ENCODE measurements around the gene PPP1R12A.
"Not testable (repeated sequence)": the region's sequence is repeated elsewhere in the genome, so short reads cannot be mapped to it uniquely, and the experiment has no call there.

PPP1R12A gene

GRCh38 chr12:79897617-79898016 lies 37.3 kb downstream of the PPP1R12A start:
- in situ Hi-C loops (cut with MboI; ENCODE audit: low sequenced_read_pairs), result no loop called here

GRCh38 chr12:79895804-79896203 lies 39.1 kb downstream of the PPP1R12A start:
- in situ Hi-C loops (cut with MboI; ENCODE audit: low sequenced_read_pairs), result no loop called here

- in situ Hi-C loops (cut with MboI; ENCODE audit: low sequenced_read_pairs), result no loop called here
Measured at GRCh38 chr12:79895071-79895470, 39.8 kb downstream of the PPP1R12A start.

- in situ Hi-C loops (cut with MboI; ENCODE audit: low sequenced_read_pairs), result no loop called here
Measured at GRCh38 chr12:79891506-79892162, 43.3 kb downstream of the PPP1R12A start.

GRCh38 chr12:79887890-79888289 lies 47.0 kb downstream of the PPP1R12A start:
- in situ Hi-C loops (cut with MboI; ENCODE audit: low sequenced_read_pairs), result no loop called here

GRCh38 chr12:79886917-79887519 lies 47.9 kb downstream of the PPP1R12A start:
- in situ Hi-C loops (cut with MboI; ENCODE audit: low sequenced_read_pairs), result no loop called here

GRCh38 chr12:79885911-79886490 lies 48.9 kb downstream of the PPP1R12A start:
- in situ Hi-C loops (cut with MboI; ENCODE audit: low sequenced_read_pairs), result no loop called here

GRCh38 chr12:79884401-79885006 lies 50.4 kb downstream of the PPP1R12A start:
- in situ Hi-C loops (cut with MboI; ENCODE audit: low sequenced_read_pairs), result no loop called here

GRCh38 chr12:79883216-79883615 lies 51.7 kb downstream of the PPP1R12A start:
- in situ Hi-C loops (cut with MboI; ENCODE audit: low sequenced_read_pairs), result no loop called here

GRCh38 chr12:79881351-79881750 lies 53.5 kb downstream of the PPP1R12A start:
- in situ Hi-C loops (cut with MboI; ENCODE audit: low sequenced_read_pairs), result no loop called here

GRCh38 chr12:79878506-79878905 lies 56.4 kb downstream of the PPP1R12A start:
- in situ Hi-C loops (cut with MboI; ENCODE audit: low sequenced_read_pairs), result not testable (repeated sequence)

GRCh38 chr12:79877246-79877645 lies 57.7 kb downstream of the PPP1R12A start:
- in situ Hi-C loops (cut with MboI; ENCODE audit: low sequenced_read_pairs), result no loop called here

- in situ Hi-C loops (cut with MboI; ENCODE audit: low sequenced_read_pairs), result no loop called here
Measured at GRCh38 chr12:79874665-79875064, 60.2 kb downstream of the PPP1R12A start.

- in situ Hi-C loops (cut with MboI; ENCODE audit: low sequenced_read_pairs), result no loop called here
Measured at GRCh38 chr12:79873201-79873600, 61.7 kb downstream of the PPP1R12A start.

- in situ Hi-C loops (cut with MboI; ENCODE audit: low sequenced_read_pairs), result no loop called here
Measured at GRCh38 chr12:79871621-79872020, 63.3 kb downstream of the PPP1R12A start.

- in situ Hi-C loops (cut with MboI; ENCODE audit: low sequenced_read_pairs), result no loop called here
Measured at GRCh38 chr12:79870916-79871315, 64.0 kb downstream of the PPP1R12A start.

- in situ Hi-C loops (cut with MboI; ENCODE audit: low sequenced_read_pairs), result no loop called here
Measured at GRCh38 chr12:79859646-79860045, 75.3 kb downstream of the PPP1R12A start.

- in situ Hi-C loops (cut with MboI; ENCODE audit: low sequenced_read_pairs), result no loop called here
Measured at GRCh38 chr12:79858518-79858917, 76.4 kb downstream of the PPP1R12A start.

GRCh38 chr12:79857675-79858074 lies 77.2 kb downstream of the PPP1R12A start:
- in situ Hi-C loops (cut with MboI; ENCODE audit: low sequenced_read_pairs), result no loop called here

GRCh38 chr12:79850610-79851299 lies 84.1 kb downstream of the PPP1R12A start:
- in situ Hi-C loops (cut with MboI; ENCODE audit: low sequenced_read_pairs), result no loop called here

GRCh38 chr12:79848339-79848738 lies 86.6 kb downstream of the PPP1R12A start:
- in situ Hi-C loops (cut with MboI; ENCODE audit: low sequenced_read_pairs), result no loop called here

Data from hTERT RPE-1 (cell line).